ENCODE results near the gene MAP4K2. TPM values are rescaled to one million over a fixed set of nuclear protein-coding genes. Genes with fewer than 3 reads are reported as not detected.

MAP4K2 gene
- total and polyA plus RNA-seq, 4 donors = 5.4 to 29.6 (median 11.1) TPM

- no peaks in the 10 kb centered on the region for H3K4me1 ChIP-seq (ENCODE audit: control insufficient read depth in 1 of 2, insufficient read depth in 2 of 2, low read length in 2 of 2)
- 0 to 1% methylated on average over 52 to 57 of the region's 57 CpGs for WGBS, 2 donors
- H3K27ac ChIP-seq (ENCODE audit: low read depth in 1 of 2, low read length in 2 of 2) = peak within 1 kb of the TSS; percentile 88 to 91
- DNase-seq (peak; percentile 90 to 96), ATAC-seq (ENCODE audit: low FRiP score) (peak; percentile 75)
- no peaks in the 10 kb centered on the region for H3K9me3 ChIP-seq (ENCODE audit: control insufficient read depth, low read length)
- no peaks in the 10 kb centered on the region for H3K27me3 ChIP-seq (ENCODE audit: control insufficient read depth in 1 of 2, insufficient read depth in 2 of 2, low read length in 1 of 2)
- intact Hi-C loops (cut with DNase I) = loop anchor here in 1 of 2 donors (2.0 kb wide), 1 partner anchor 33 kb away; no protein-coding TSS in a partner anchor
- H3K4me3 ChIP-seq (ENCODE audit: low read length in 2 of 2) = peak within 1 kb of the TSS; percentile 65 to 91
- H3K36me3 ChIP-seq (ENCODE audit: control insufficient read depth in 1 of 2, insufficient read depth in 2 of 2, low read length in 1 of 2) = no peaks in the 10 kb centered on the region
These were observed 59.1 kb downstream of the MAP4K2 start, which contains the start of gene RASGRP2 for GRCh38 chr11:64743591-64744543. RASGRP2 (minus strand) TSS chr11:64744142; CDS start chr11:64742866, 1,276 bp downstream.

DNA sequence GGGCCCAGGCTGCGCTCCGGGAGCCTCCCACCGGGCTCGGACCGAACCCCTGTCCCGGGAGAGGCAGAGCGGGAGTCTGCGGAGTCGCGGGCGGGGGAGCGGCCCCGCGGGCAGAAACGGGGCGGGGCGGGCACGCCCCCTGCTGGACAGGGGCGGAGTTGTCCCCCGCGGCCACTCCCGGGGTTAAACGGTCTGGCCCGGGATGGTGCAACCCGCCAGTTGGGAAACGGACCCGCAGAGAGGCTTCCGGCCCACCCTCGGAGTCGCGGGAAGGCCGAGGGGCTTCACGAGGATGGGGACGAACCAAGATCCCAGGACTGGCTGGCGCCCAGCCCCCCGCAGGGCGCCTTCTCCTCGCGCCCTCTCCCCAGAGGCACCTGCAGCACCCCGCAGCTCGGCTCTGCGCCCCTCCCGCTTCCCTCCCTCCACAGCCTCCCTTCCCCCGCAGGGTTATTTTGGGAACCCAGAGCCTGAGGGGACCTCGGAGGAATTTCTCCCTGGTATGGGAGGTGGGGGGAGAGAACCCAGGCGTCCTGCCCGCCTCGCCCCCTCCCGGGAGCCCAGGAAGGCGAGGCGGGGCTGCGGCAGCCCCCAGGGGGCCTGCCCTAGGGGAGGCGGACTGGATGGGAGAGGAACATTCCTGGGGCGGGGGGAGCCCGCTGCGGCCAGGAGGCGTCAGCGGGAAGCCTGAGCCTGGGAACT lies 60.0 kb downstream of the MAP4K2 start:
- H3K4me3 ChIP-seq (ENCODE audit: low read length in 2 of 2) = peak overlapping the region; percentile 27 to 66
- H3K4me1 ChIP-seq (ENCODE audit: control insufficient read depth in 1 of 2, insufficient read depth in 2 of 2, low read length in 2 of 2) = no peaks in the 10 kb centered on the region
- no peaks in the 10 kb centered on the region for H3K27me3 ChIP-seq (ENCODE audit: control insufficient read depth in 1 of 2, insufficient read depth in 2 of 2, low read length in 1 of 2)
- H3K27ac ChIP-seq (ENCODE audit: low read depth in 1 of 2, low read length in 2 of 2) = peak overlapping the region; percentile 1 to 38
- 0 to 1% methylated on average over 52 to 58 of the region's 58 CpGs for WGBS, 2 donors
- no peaks in the 10 kb centered on the region for H3K36me3 ChIP-seq (ENCODE audit: control insufficient read depth in 1 of 2, insufficient read depth in 2 of 2, low read length in 1 of 2)
- H3K9me3 ChIP-seq (ENCODE audit: control insufficient read depth, low read length) = no peaks in the 10 kb centered on the region
- ATAC-seq (ENCODE audit: low FRiP score) (peak; percentile 81), DNase-seq (peak; percentile 87 to 94)
- intact Hi-C loops (cut with DNase I) = no loop called here

DNA sequence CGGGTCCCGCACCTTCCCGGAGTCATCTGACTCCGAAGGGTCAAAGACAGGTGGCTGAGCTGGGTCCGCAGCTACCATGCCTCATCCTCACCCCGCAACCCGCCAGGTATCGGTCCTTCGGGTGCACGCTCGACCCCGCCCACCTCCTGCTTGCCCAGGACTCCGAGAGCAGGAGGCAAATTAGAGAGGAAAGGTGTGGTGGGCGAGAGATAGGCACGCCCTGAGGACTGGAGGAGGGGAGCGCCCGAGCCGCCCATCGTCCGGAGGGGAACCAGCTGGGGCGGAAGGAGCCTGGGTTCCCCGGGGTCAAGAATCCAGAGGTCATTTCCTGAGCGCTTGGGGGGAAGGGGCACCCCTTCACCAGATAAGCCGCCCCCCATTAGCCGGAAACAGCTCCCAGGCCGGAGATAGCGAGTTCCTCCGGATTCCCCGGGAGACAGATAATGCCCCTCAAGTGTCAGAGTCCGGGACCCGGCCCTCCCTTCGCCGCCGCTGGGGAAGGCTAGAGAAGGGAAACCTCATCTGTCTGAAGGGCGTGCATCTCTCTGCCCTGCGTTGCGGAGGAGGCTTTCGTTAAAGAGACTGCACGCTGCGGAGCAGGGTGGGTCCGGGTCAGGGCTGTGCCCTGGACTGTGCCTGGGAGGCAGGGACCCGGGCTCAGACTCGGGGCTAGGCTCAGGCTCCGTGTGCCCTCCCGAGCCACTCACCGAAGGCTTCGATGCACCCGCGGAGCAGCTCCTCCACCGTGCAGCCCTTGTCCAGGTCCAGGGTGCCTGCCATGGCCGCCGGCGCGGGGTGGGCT lies 60.7 kb downstream of the MAP4K2 start:
- ATAC-seq (ENCODE audit: low FRiP score) (peak; percentile 0), DNase-seq (no peak)
- WGBS, 2 donors = 40 to 42% methylated on average over 52 to 54 of the region's 54 CpGs
- Histone ChIP-seq H3K9me3 (ENCODE audit: control insufficient read depth, low read length) (no peaks in the 10 kb centered on the region), H3K4me3 (ENCODE audit: low read length in 2 of 2) (peak overlapping the region; percentile 27 to 66), H3K27ac (ENCODE audit: low read depth in 1 of 2, low read length in 2 of 2) (peak overlapping the region in 1 of 2 donors; percentile 19), H3K27me3 (ENCODE audit: control insufficient read depth in 1 of 2, insufficient read depth in 2 of 2, low read length in 1 of 2) (no peaks in the 10 kb centered on the region), H3K4me1 (ENCODE audit: control insufficient read depth in 1 of 2, insufficient read depth in 2 of 2, low read length in 2 of 2) (no peaks in the 10 kb centered on the region), H3K36me3 (ENCODE audit: control insufficient read depth in 1 of 2, insufficient read depth in 2 of 2, low read length in 1 of 2) (no peaks in the 10 kb centered on the region)
- intact Hi-C loops (cut with DNase I) = no loop called here

DNA sequence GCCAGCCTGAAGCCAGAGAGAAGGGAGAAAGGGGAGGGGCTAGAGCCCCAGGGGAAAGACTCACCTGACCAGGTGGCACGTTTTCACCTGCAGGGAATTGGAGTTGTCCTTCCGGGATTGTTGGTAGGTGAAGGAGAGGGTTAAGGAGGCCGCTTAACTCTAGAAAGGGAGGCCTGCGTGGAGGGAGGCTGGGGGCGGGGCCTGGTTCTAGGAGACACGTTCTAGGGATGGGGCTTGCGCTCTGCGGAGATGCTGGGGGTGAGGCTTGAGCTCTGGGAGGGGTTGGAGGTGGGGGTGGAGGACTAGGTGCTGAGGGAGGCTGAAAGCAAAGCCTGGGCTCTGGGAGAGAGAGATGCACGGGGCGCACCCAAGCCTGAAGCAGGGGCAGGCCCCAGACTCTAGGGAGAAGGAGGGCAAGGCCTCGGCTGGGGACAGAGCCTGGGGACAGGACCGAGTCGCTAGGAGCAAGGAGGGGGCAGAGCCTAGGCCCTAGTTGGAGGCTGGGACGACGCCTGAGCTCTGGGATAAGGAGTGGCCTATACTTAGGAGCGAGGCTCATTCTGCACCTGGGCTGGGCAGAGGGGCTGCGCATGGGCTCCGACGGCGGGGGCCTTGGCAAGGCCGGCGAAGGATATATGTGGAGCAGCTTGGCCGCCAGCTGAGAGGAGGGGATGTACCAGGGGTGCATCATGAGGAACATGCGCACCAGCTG lies 61.5 kb downstream of the MAP4K2 start:
- Histone ChIP-seq H3K4me3 (ENCODE audit: low read length in 2 of 2) (no peak overlapping the region), H3K36me3 (ENCODE audit: control insufficient read depth in 1 of 2, insufficient read depth in 2 of 2, low read length in 1 of 2) (no peaks in the 10 kb centered on the region), H3K9me3 (ENCODE audit: control insufficient read depth, low read length) (no peaks in the 10 kb centered on the region), H3K27me3 (ENCODE audit: control insufficient read depth in 1 of 2, insufficient read depth in 2 of 2, low read length in 1 of 2) (no peaks in the 10 kb centered on the region), H3K4me1 (ENCODE audit: control insufficient read depth in 1 of 2, insufficient read depth in 2 of 2, low read length in 2 of 2) (no peaks in the 10 kb centered on the region), H3K27ac (ENCODE audit: low read depth in 1 of 2, low read length in 2 of 2) (no peak overlapping the region)
- intact Hi-C loops (cut with DNase I) = no loop called here
- ATAC-seq (ENCODE audit: low FRiP score) (no peak), DNase-seq (no peak)
- WGBS, 2 donors = 82% methylated on average over 24 of the region's 24 CpGs

DNA sequence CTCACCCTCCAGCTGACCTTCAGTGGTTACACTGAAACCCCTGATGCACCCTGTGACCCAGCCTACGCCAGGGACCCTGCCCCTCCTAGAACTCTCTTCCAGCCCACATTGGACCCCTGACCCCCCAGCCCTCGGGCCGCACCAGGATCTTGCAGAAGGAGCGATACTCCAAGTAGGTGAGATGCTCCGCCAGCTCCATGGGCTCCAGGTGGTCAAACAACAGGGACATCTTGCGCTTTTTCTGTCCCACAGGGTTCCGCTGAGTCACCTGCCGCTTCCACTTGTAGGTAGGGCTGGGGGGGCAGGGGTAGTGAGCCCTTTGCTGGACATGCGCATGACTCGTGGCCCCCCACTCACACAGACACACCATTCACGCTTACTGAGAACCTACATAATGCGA lies 63.1 kb downstream of the MAP4K2 start:
- no peaks in the 10 kb centered on the region for H3K27me3 ChIP-seq (ENCODE audit: control insufficient read depth in 1 of 2, insufficient read depth in 2 of 2, low read length in 1 of 2)
- 93 to 98% methylated on average over 12 of the region's 12 CpGs for WGBS, 2 donors
- ATAC-seq (ENCODE audit: low FRiP score) (no peak), DNase-seq (no peak)
- no peaks in the 10 kb centered on the region for H3K4me1 ChIP-seq (ENCODE audit: control insufficient read depth in 1 of 2, insufficient read depth in 2 of 2, low read length in 2 of 2)
- no peak overlapping the region for H3K27ac ChIP-seq (ENCODE audit: low read depth in 1 of 2, low read length in 2 of 2)
- H3K36me3 ChIP-seq (ENCODE audit: control insufficient read depth in 1 of 2, insufficient read depth in 2 of 2, low read length in 1 of 2) = peaks cover 0 to 2% of the 10 kb centered on the region in 2 donors
- H3K9me3 ChIP-seq (ENCODE audit: control insufficient read depth, low read length) = no peaks in the 10 kb centered on the region
- H3K4me3 ChIP-seq (ENCODE audit: low read length in 2 of 2) = no peak overlapping the region
- intact Hi-C loops (cut with DNase I) = no loop called here

DNA sequence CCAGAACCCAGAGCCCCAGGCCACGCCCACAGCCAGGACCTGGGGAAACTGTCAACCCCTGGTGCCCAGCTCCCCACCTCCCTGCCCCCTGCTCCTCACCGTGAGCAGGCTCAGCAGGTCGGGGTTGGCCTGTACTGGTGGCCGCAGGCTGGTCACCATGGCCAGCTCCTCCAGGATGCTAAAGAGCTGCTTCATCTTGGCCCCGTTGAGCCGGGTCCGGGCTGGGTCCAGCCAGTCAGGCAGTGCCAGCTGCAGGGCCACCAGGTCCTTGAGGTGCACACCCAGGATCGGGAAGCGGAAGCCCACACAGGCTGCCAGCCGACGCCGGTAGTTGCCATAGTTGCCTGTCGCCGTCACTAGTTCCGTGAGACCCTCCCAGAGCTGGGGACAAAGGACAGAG lies 66.4 kb downstream of the MAP4K2 start:
- H3K4me1 ChIP-seq (ENCODE audit: control insufficient read depth in 1 of 2, insufficient read depth in 2 of 2, low read length in 2 of 2) = no peaks in the 10 kb centered on the region
- WGBS, 2 donors = 89 to 93% methylated on average over 15 of the region's 15 CpGs
- no peak for DNase-seq
- H3K27me3 ChIP-seq (ENCODE audit: control insufficient read depth in 1 of 2, insufficient read depth in 2 of 2, low read length in 1 of 2) = no peaks in the 10 kb centered on the region
- no peaks in the 10 kb centered on the region for H3K9me3 ChIP-seq (ENCODE audit: control insufficient read depth, low read length)
- H3K27ac ChIP-seq (ENCODE audit: low read depth in 1 of 2, low read length in 2 of 2) = no peak overlapping the region
- no peak overlapping the region for H3K4me3 ChIP-seq (ENCODE audit: low read length in 2 of 2)
- intact Hi-C loops (cut with DNase I) = no loop called here
- H3K36me3 ChIP-seq (ENCODE audit: control insufficient read depth in 1 of 2, insufficient read depth in 2 of 2, low read length in 1 of 2) = peaks cover 0 to 3% of the 10 kb centered on the region in 2 donors
- ATAC-seq (ENCODE audit: low FRiP score) = no peak

DNA sequence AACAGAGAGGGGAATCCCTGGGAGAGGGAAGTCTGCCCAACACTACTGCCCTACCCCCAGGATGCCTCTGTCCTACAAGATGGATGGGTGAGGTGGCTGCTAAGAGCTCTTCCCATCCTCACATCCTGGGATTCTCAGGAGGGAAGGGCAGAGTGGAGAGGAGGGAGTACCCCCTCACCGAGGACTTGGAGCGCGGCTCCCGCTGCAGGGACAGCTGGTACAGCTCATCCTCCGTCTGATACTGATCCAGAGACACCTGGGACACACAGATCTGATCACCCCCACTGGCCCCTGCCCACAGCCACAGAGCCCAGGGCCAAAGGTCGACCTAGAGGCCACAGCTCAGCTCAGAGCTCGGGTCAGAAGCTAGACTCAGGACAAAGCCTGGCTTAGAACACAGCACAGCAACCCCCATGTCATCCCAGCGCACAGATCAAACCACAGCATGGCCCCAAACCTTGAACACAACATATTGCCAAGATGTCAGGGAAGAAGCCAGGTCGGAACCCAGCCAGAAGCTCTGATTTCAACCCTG lies 67.2 kb downstream of the MAP4K2 start:
- H3K27me3 ChIP-seq (ENCODE audit: control insufficient read depth in 1 of 2, insufficient read depth in 2 of 2, low read length in 1 of 2) = no peaks in the 10 kb centered on the region
- 85 to 89% methylated on average over 9 of the region's 9 CpGs for WGBS, 2 donors
- H3K9me3 ChIP-seq (ENCODE audit: control insufficient read depth, low read length) = no peaks in the 10 kb centered on the region
- H3K27ac ChIP-seq (ENCODE audit: low read depth in 1 of 2, low read length in 2 of 2) = no peak overlapping the region
- no peaks in the 10 kb centered on the region for H3K4me1 ChIP-seq (ENCODE audit: control insufficient read depth in 1 of 2, insufficient read depth in 2 of 2, low read length in 2 of 2)
- DNase-seq (no peak), ATAC-seq (ENCODE audit: low FRiP score) (peak; percentile 23)
- intact Hi-C loops (cut with DNase I) = no loop called here
- peaks cover 0 to 3% of the 10 kb centered on the region in 2 donors for H3K36me3 ChIP-seq (ENCODE audit: control insufficient read depth in 1 of 2, insufficient read depth in 2 of 2, low read length in 1 of 2)
- no peak overlapping the region for H3K4me3 ChIP-seq (ENCODE audit: low read length in 2 of 2)
